MCF 10A (cell line): Measurements from ENCODE around the gene BEST1. TPM values are rescaled to one million over a fixed set of nuclear protein-coding genes. Genes with fewer than 3 reads are reported as not detected.

ENCODE experiments used
- BruUV-seq: library from RNA; stranded (reverse); fragments of 400-500 nt; replicated peaks from 2 replicates; lab custom pipeline; 2021; lab: Mats Ljungman, UMichigan
- CTCF ChIA-PET: fragments of 300-600 bp; sonication (Branson Sonifier 250); formaldehyde crosslinking; extraction: SDS; loops from one replicate; lab custom pipeline; 2021; ENCODE audit warnings: antibody characterized with exemption, inconsistent platforms; lab: Yijun Ruan, JAX
- POLR2A ChIA-PET: fragments of 300-600, 350-650 bp; sonication (Branson Sonifier 250); formaldehyde crosslinking; extraction: SDS; loops from one replicate; lab custom pipeline; 2020; ENCODE audit warnings: antibody characterized with exemption, inconsistent platforms; lab: Yijun Ruan, JAX
- DNase-seq: peaks from one replicate; pipeline ENCODE4 v3.0.0-alpha.2; 2018; ENCODE audit not compliant: unreplicated experiment
- H3K27ac Mint-ChIP-seq: one replicate; pipeline ENCODE4 v1.8.0; 2022; ENCODE audit warnings: mild to moderate bottlenecking, low read depth, mixed read lengths; ENCODE audit not compliant: unreplicated experiment
- H3K27me3 Mint-ChIP-seq: one replicate; pipeline ENCODE4 v1.8.0; 2022; ENCODE audit warnings: mixed read lengths; ENCODE audit not compliant: insufficient read depth, unreplicated experiment
- H3K36me3 Mint-ChIP-seq: one replicate; pipeline ENCODE4 v1.8.0; 2022; ENCODE audit warnings: mild to moderate bottlenecking, moderate library complexity, mixed read lengths; ENCODE audit not compliant: insufficient read depth, unreplicated experiment
- H3K4me1 Mint-ChIP-seq: one replicate; pipeline ENCODE4 v1.8.0; 2022; ENCODE audit warnings: mixed read lengths; ENCODE audit not compliant: insufficient read depth, unreplicated experiment
- H3K4me3 Mint-ChIP-seq: one replicate; pipeline ENCODE4 v1.8.0; 2022; ENCODE audit warnings: mild to moderate bottlenecking, moderate library complexity, mixed read lengths; ENCODE audit not compliant: unreplicated experiment
- H3K9me3 Mint-ChIP-seq: one replicate; pipeline ENCODE4 v1.8.0; 2022; ENCODE audit warnings: mixed read lengths; ENCODE audit not compliant: unreplicated experiment
- CTCF ChIP-seq: fragments of 200-600 bp; IDR thresholded peaks from one replicate; pipeline ENCODE4 v1.8.0; 2022; ENCODE audit warnings: antibody characterized with exemption, mild to moderate bottlenecking; ENCODE audit not compliant: unreplicated experiment
- intact Hi-C: fragments of 100-400 bp; cut with micrococcal nuclease; formaldehyde crosslinking; loops from 2 replicates; pipeline ENCODE4 v1.14.1; 2022
- total RNA-seq: library from RNA; stranded (reverse); gene quantifications from 2 replicates; pipeline ENCODE4 v1.2.3, GENCODE V29; 2022

The BEST1 gene
- total RNA-seq, 1 experiment from 2014 or later, result 2.5 TPM

GRCh38 chr11:61946894-61947293 lies 3.3 kb upstream of the BEST1 start:
- peaks cover 6% of the 10 kb centered on the region for H3K36me3 Mint-ChIP-seq
- no peaks in the 10 kb centered on the region for H3K9me3 Mint-ChIP-seq
- peaks cover 11% of the 10 kb centered on the region for H3K27me3 Mint-ChIP-seq
- no peak overlapping the region for H3K27ac Mint-ChIP-seq
- TF ChIP-seq CTCF, result no peak
- ChIA-PET CTCF (interaction anchor here (0.6 to 11.0 kb wide), 38 partner anchors 10 to 381 kb away, joined by 3 to 217 read pairs (median 10); partner anchors contain the start of gene FADS3), POLR2A (interaction anchor here (0.6 to 1.9 kb wide), 6 partner anchors 12 to 150 kb away, joined by 3 to 12 read pairs (median 3); no protein-coding TSS in a partner anchor)
- intact Hi-C loops, result loop anchor here (1.0 kb wide), 5 partner anchors 48 to 150 kb away; no protein-coding TSS in a partner anchor
- peaks cover 15% of the 10 kb centered on the region for H3K4me1 Mint-ChIP-seq
- BruUV-seq, result no TSS peak
- H3K4me3 Mint-ChIP-seq, result no peak overlapping the region
- no peak for DNase-seq

GRCh38 chr11:61947486-61948210 lies 2.5 kb upstream of the BEST1 start:
- peaks cover 6% of the 10 kb centered on the region for H3K36me3 Mint-ChIP-seq
- H3K27me3 Mint-ChIP-seq, result peaks cover 11% of the 10 kb centered on the region
- peak; percentile 89 for DNase-seq
- CTCF ChIA-PET, result interaction anchor here (0.6 to 11.0 kb wide), 58 partner anchors 10 to 805 kb away, joined by 3 to 217 read pairs (median 4); partner anchors contain the start of genes FADS1 and FADS3
- H3K4me1 Mint-ChIP-seq, result peaks cover 15% of the 10 kb centered on the region
- intact Hi-C loops, result loop anchor here (1.0 kb wide), 5 partner anchors 48 to 150 kb away; no protein-coding TSS in a partner anchor
- peak; percentile 84 for TF ChIP-seq CTCF
- H3K27ac Mint-ChIP-seq, result no peak overlapping the region
- H3K9me3 Mint-ChIP-seq, result no peaks in the 10 kb centered on the region
- no peak overlapping the region for H3K4me3 Mint-ChIP-seq
- POLR2A ChIA-PET, result interaction anchor here (0.6 to 3.9 kb wide), 16 partner anchors 9 to 151 kb away, joined by 3 to 15 read pairs (median 3); no protein-coding TSS in a partner anchor
- BruUV-seq, result no TSS peak

GRCh38 chr11:61948505-61948904 lies 1.6 kb upstream of the BEST1 start:
- Mint-ChIP-seq H3K4me1 (peaks cover 15% of the 10 kb centered on the region), H3K27me3 (peaks cover 11% of the 10 kb centered on the region), H3K9me3 (no peaks in the 10 kb centered on the region), H3K4me3 (no peak overlapping the region), H3K27ac (no peak overlapping the region), H3K36me3 (peaks cover 6% of the 10 kb centered on the region)
- no TSS peak for BruUV-seq
- intact Hi-C loops, result no loop called here
- ChIA-PET POLR2A (interaction anchor here (0.6 to 3.9 kb wide), 16 partner anchors 9 to 168 kb away, joined by 3 to 15 read pairs (median 4); partner anchors contain the start of gene FTH1), CTCF (interaction anchor here (0.6 to 11.0 kb wide), 45 partner anchors 11 to 804 kb away, joined by 3 to 217 read pairs (median 6); partner anchors contain the start of genes FADS1 and FADS3)
- TF ChIP-seq CTCF, result no peak
- DNase-seq, result no peak
